Thoracic aorta (tissue), 2 donors: Measurements from ENCODE around the gene MYT1. TPM values are rescaled to one million over a fixed set of nuclear protein-coding genes. Genes with fewer than 3 reads are reported as not detected.
"Not testable (repeated sequence)": the region's sequence is repeated elsewhere in the genome, so short reads cannot be mapped to it uniquely, and the experiment has no call there.

Experiments
- ATAC-seq: fragments of 150-250 bp; one replicate; pipeline ENCODE4 v1.8.0; 2017; ENCODE audit warnings: low read depth; ENCODE audit not compliant: insufficient number of reproducible peaks, low FRiP score
- DNase-seq: peaks from one replicate; pipeline ENCODE4 v3.0.0-alpha.2; 2020; ENCODE audit warnings: low spot score
- H3K27ac ChIP-seq, 2 donors: fragments of 200-600 bp; sonication (generic); 1 replicate in 1 of 2; 2 replicates in 1 of 2; pipeline ENCODE4 v1.5.1; 2016; ENCODE audit warnings: mild to moderate bottlenecking in 2 of 2, moderate library complexity in 2 of 2
- H3K27me3 ChIP-seq: fragments of 200-600 bp; sonication (generic); replicated peaks from 2 replicates; pipeline ENCODE4 v1.6.0; 2016; ENCODE audit warnings: mild to moderate bottlenecking; ENCODE audit not compliant: insufficient read depth
- H3K36me3 ChIP-seq: fragments of 200-600 bp; sonication (generic); one replicate; pipeline ENCODE4 v1.5.1; 2016
- H3K4me1 ChIP-seq, 2 donors: fragments of 200-600 bp; sonication (generic); 1 replicate in 1 of 2; 2 replicates in 1 of 2; pipeline versions ENCODE4 v1.5.1 to v1.6.0; 2016; ENCODE audit warnings: low read depth in 2 of 2, mild to moderate bottlenecking in 1 of 2; ENCODE audit not compliant: control insufficient read depth in 1 of 2
- H3K4me3 ChIP-seq: fragments of 200-600 bp; sonication (generic); 2 replicates; pipeline ENCODE4 v1.5.1; 2016; ENCODE audit warnings: mild to moderate bottlenecking
- H3K9me3 ChIP-seq: fragments of 200-600 bp; sonication (generic); 2 replicates; pipeline ENCODE4 v1.5.1; 2016
- total RNA-seq, 2 donors: library from RNA; depleted of rRNA; stranded (reverse); fragments of >200 nt; gene quantifications; one replicate each; pipeline versions ENCODE4 v1.1.0 to v1.2.3, GENCODE V29; 2016
- TF ChIP-seq, protein P1 (sequence below): fragments of 200-600 bp; sonication (generic); IDR thresholded peaks from one replicate; pipeline ENCODE4 v1.5.1; 2019; ENCODE audit warnings: antibody characterized with exemption

The MYT1 gene
- total RNA-seq, 2 donors from 2014 or later: not detected

DNA sequence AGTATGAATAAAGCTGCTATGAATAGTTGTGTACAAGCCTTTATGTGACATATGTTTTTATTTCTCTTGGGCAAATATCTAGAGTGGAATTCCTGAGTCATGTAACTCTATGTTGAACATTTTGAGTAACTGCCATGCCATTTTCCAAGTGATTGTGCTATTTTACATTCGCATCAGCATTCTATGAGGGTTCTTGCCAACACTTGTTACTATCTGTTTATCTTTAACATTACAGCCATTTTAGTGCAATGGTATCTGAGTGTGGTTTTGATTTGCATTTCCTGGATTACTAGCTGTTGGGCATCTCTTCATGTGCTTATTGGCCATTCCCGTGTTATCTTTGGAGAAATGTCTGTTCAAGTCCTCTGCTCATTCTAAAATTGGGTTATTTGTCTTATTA lies 19.1 kb downstream of the MYT1 start:
- ATAC-seq (no peak), DNase-seq (no peak)
- Histone ChIP-seq H3K27ac (no peak overlapping the region), H3K4me1 (no peaks in the 10 kb centered on the region), H3K27me3 (no peaks in the 10 kb centered on the region), H3K4me3 (no peak overlapping the region), H3K36me3 (no peaks in the 10 kb centered on the region), H3K9me3 (no peaks in the 10 kb centered on the region)
- TF ChIP-seq, protein P1, sequence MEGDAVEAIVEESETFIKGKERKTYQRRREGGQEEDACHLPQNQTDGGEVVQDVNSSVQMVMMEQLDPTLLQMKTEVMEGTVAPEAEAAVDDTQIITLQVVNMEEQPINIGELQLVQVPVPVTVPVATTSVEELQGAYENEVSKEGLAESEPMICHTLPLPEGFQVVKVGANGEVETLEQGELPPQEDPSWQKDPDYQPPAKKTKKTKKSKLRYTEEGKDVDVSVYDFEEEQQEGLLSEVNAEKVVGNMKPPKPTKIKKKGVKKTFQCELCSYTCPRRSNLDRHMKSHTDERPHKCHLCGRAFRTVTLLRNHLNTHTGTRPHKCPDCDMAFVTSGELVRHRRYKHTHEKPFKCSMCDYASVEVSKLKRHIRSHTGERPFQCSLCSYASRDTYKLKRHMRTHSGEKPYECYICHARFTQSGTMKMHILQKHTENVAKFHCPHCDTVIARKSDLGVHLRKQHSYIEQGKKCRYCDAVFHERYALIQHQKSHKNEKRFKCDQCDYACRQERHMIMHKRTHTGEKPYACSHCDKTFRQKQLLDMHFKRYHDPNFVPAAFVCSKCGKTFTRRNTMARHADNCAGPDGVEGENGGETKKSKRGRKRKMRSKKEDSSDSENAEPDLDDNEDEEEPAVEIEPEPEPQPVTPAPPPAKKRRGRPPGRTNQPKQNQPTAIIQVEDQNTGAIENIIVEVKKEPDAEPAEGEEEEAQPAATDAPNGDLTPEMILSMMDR: no peak

GRCh38 chr20:64184795-64185194 lies 20.5 kb downstream of the MYT1 start:
- H3K9me3 ChIP-seq: no peaks in the 10 kb centered on the region
- no peaks in the 10 kb centered on the region for H3K36me3 ChIP-seq
- no peak overlapping the region for H3K27ac ChIP-seq
- ATAC-seq: no peak
- no peaks in the 10 kb centered on the region for H3K4me1 ChIP-seq
- TF ChIP-seq, protein P1: no peak
- no peaks in the 10 kb centered on the region for H3K27me3 ChIP-seq
- no peak for DNase-seq
- no peak overlapping the region for H3K4me3 ChIP-seq

DNA sequence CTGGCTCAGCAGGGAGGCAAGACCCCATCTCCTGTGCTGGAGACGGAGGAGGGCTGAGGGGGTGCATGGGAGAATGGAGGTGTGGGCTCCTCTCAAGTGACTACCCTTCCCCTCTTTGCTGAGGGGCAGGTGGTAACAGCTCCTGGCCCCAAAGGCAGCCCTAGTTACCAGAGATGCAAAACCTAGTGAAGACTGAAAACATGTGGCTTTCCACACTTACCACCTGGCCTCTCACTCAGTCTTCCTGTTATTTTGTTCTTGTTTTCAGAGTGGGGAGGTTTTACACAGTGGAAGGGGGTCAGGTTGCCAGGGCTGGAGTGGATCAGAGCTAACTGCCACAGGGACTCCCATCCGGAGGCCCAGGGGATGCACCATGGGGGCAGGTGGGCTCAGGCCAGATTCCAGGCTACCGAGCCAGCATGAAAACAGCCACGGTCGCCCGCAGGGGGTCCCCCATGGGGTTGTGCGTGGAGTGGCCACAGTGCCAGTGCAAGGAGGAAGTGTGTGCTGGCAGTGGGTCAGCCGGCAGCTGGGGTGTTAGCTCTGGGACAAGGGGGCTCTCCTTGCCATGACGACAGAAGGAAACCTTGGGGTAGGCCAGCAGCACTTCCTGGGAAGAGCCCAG lies 21.1 kb downstream of the MYT1 start:
- Histone ChIP-seq H3K27ac (no peak overlapping the region), H3K36me3 (no peaks in the 10 kb centered on the region), H3K4me3 (no peak overlapping the region), H3K27me3 (no peaks in the 10 kb centered on the region), H3K9me3 (no peaks in the 10 kb centered on the region), H3K4me1 (no peaks in the 10 kb centered on the region)
- ATAC-seq (no peak), DNase-seq (no peak)
- TF ChIP-seq, protein P1: no peak

DNA sequence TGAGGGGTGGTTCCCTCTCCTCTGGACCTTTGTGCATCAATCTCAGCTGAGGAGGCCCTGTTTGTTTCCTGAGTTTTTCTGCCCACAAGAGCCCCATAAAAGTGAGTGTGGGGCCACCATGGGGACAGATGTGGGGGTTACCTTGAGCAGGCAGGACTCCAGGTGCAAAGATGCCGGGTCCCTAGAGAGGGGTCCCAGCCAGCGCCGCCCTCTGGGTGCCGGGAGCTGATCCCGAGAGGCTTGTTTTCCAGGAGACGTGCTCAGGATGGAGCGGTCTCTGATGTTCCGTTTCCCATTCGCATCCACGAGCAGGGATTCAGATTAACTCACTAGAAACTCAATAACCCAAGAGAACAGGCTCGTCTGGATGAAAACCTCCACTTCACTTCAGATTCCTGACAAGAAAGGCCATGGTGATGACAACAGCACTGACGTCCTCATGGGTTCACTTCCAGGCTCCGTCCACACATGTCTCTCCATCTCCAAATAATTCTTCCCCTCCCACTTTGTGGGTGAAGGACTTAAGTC lies 21.9 kb downstream of the MYT1 start:
- H3K9me3 ChIP-seq: no peaks in the 10 kb centered on the region
- no peaks in the 10 kb centered on the region for H3K27me3 ChIP-seq
- no peak overlapping the region for H3K27ac ChIP-seq
- DNase-seq (no peak), ATAC-seq (no peak)
- H3K4me3 ChIP-seq: no peak overlapping the region
- TF ChIP-seq, protein P1: no peak
- H3K36me3 ChIP-seq: no peaks in the 10 kb centered on the region
- H3K4me1 ChIP-seq: no peaks in the 10 kb centered on the region

- not testable (repeated sequence) for ATAC-seq, H3K36me3 ChIP-seq, H3K27ac ChIP-seq, H3K27me3 ChIP-seq, H3K4me1 ChIP-seq, H3K4me3 ChIP-seq, H3K9me3 ChIP-seq, DNase-seq
Measured at GRCh38 chr20:64187213-64187612, 23.0 kb downstream of the MYT1 start.

GRCh38 chr20:64188091-64188490 lies 23.8 kb downstream of the MYT1 start:
- TF ChIP-seq, protein P1: no peak
- Histone ChIP-seq H3K4me3 (no peak overlapping the region), H3K27me3 (no peaks in the 10 kb centered on the region), H3K36me3 (no peaks in the 10 kb centered on the region), H3K9me3 (no peaks in the 10 kb centered on the region), H3K4me1 (no peaks in the 10 kb centered on the region), H3K27ac (no peak overlapping the region)
- no peak for DNase-seq
- no peak for ATAC-seq
